HG02852 (cell line): ENCODE measurements around the gene MAD2L1BP.
A peak's percentile ranks its signal among the peaks of the same experiment; 100 is the strongest.

Source experiments
- ATAC-seq: cut with Tn5 transposase; IDR thresholded peaks from one replicate; pipeline ENCODE4 v1.9.1; 2021; ENCODE audit warnings: mild to moderate bottlenecking, moderate library complexity; ENCODE audit not compliant: unreplicated experiment

Gene MAD2L1BP

GRCh38 chr6:43665376-43665775, 29.7 kb downstream of the MAD2L1BP start:
- ATAC-seq: no peak

- no peak for ATAC-seq
Observed at GRCh38 chr6:43666196-43666920, 30.7 kb downstream of the MAD2L1BP start.

- ATAC-seq: peak; percentile 56
Observed at GRCh38 chr6:43667245-43668150, 31.9 kb downstream of the MAD2L1BP start.

DNA sequence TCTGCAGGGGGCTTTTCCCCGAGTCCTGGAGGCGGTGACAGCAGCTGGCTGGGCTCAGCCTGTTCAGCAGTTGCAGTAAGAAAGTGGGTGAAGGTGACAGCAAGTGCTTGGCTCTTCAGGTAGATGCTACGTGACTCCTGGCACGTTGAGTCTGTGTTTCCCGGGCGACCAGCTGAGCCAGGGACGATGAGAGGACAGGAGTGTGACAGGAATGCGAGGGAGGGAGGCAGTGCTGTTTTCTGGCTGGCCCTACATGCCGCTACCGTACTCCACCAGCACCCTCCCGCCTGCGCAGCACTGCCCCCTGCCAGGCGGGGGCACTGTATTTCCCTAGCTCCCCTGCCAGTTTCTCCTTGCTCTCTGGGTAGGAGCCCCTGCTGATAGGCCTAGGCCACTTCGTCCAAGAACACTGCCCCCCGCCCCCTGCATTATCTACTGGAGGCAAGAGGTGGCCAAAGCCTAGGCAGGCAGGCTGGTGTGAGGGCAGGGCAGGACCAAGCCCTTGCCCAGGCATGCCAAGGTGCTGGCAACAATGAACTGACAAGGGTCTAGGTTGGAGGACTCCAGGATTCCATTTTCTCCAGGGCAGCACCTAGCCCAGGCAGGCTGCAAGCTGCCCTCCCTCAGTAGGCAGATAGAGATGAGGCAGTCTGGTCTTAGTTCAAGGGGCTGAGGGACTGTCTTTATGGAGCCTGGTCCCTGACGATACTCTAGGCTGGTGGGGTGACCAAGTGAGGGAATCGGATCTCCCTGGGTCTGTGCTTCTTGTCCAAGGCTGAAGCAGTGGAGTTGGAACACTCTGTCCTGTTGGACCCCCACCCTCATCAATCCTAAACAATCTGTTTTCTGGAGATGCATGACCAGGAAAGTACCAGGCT, 32.8 kb downstream of the MAD2L1BP start:
- ATAC-seq: no peak

GRCh38 chr6:43669050-43669921, 33.6 kb downstream of the MAD2L1BP start:
- ATAC-seq: no peak

- no peak for ATAC-seq
Observed at GRCh38 chr6:43669922-43670622, 34.4 kb downstream of the MAD2L1BP start.

- ATAC-seq: no peak
Observed at GRCh38 chr6:43670623-43670986, 35.0 kb downstream of the MAD2L1BP start.

- ATAC-seq: no peak
Observed at GRCh38 chr6:43671011-43671800, 35.6 kb downstream of the MAD2L1BP start.

GRCh38 chr6:43671801-43672690, 36.4 kb downstream of the MAD2L1BP start:
- no peak for ATAC-seq

- no peak for ATAC-seq
Observed at GRCh38 chr6:43673444-43674084, 37.9 kb downstream of the MAD2L1BP start.

DNA sequence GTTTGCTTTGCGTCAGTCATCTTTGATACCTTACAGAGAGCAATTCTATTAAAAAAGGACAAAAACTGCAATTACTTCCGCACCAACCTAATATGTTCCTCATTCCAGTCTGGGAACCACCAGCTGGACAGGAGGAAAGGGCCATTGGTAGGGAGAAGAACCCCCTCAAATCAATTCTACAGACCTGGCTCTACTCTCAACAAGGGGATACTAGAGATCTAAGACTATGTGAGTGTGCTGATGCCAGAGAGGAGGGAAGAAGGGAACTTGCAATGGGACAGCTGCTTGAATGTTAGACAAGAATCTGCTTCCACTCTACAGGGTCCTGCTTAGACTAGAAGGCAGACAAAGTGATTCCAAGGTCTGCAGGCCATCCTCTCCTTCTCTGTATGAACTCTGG, 38.7 kb downstream of the MAD2L1BP start:
- no peak for ATAC-seq

- ATAC-seq: no peak
Observed at GRCh38 chr6:43674921-43675320, 39.3 kb downstream of the MAD2L1BP start.

DNA sequence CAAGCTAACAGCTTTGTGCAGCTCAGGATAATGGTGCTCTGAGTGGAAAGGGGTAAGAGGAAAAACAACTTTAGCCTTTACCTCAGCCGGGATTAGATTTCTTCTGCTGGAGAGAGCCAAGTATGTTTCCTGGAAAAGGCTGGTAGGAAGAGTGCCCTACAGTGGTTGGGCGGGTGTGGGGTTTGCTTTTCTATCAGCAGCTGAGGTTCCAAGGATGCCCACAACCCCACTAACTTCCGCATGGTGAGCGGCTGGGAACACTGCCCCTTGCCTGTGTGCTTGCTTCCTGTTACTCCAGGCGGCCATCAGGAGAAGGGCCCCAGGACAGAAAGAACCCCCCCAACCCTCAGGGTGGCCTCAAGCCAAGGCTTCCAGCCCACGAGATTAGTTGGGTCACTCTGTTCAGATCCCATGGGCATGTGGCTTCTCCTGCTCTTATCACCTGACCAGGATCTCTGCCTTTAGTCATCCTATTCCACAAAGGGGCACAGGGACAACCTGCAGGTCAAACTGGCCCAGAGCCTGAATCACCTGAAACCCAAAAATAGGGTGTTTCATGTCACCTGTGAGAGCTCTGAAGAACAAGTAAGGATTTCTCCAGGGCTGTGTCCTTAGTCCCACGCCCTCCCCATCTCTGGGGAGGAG, 41.4 kb downstream of the MAD2L1BP start:
- ATAC-seq: no peak

DNA sequence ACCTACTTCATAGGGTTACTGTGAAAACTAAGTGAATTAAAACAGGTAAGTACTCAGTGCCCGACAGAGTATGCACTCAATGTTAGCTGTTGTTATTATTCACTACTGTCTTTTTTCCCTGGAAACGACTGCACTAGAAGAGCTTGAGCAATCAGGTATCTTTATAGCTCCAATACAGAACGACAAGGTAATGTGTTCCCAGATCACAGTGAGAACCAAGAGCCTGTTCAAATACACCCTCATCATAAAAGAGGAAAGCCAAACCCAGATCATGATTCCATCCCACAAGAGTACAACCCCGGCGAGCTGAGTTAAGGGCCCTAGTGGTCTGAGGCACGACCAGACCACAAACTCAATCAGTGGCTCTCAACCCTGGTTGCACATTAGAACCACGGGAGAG, 42.1 kb downstream of the MAD2L1BP start:
- no peak for ATAC-seq

DNA sequence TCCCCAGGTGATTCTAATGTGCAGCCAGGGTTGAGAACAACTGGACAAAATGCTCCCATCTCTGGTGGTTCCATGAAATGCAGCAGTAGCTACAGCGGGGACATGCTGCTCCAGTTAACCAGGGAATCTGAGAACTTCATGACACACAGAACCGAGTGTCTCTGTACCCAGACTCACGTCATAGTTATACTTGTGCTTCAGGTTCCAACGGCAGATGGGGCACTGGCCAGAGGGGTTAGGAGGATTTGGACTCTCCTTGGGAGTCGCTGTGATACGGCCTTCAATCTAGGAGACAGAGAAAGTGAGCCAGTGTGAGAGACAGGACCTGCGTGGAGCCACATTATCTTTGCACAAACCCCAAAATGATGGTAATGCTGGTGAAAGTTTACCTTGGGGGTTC, 42.7 kb downstream of the MAD2L1BP start:
- ATAC-seq: no peak

DNA sequence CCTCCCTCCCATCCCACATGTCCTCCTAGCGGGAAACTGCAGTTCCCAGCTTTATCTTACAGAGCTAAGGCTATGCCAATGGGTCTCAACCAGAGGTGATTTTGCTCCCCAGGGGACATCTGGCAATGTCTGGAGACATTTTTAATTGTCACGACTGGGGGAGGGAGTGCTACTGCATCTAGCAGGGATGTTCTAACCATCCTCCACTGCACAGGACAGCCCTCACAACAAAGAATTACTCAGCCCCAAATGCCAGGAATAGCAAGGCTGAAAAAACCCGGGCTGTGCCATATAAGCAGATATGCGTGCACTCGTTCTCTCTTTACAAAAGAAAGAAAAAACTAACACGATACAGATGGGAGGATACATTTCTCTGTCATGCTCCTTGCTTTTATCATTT, 43.4 kb downstream of the MAD2L1BP start:
- ATAC-seq: no peak
